ENCODE data around the gene CMTM7. TPM values are rescaled to one million over a fixed set of nuclear protein-coding genes. Genes with fewer than 3 reads are reported as not detected.
A peak's percentile ranks its signal among the peaks of the same experiment; 100 is the strongest.

The CMTM7 gene
- total and polyA plus RNA-seq, 12 donors = 5.4 to 19.2 (median 13.0) TPM

GRCh38 chr3:32421185-32421584 is 29.5 kb downstream of the CMTM7 start:
- Histone ChIP-seq H3K27ac (peak overlapping the region in 2 of 5 donors; percentile 68 to 78), H3K9me3 (replicated peaks in 1 of 3) (no peaks in the 10 kb centered on the region), H3K4me1 (replicated peaks in 1 of 2) (peaks cover 8 to 31% of the 10 kb centered on the region in 2 donors), H3K4me3 (no peak overlapping the region), H3K27me3 (no peaks in the 10 kb centered on the region), H3K36me3 (replicated peaks in 1 of 2) (no peaks in the 10 kb centered on the region)
- intact Hi-C loops (cut with DNase I) = no loop called here
- no peak for TF ChIP-seq POLR2A (IDR thresholded peaks at IDR 0.05)
- TF ChIP-seq CTCF (IDR thresholded peaks at IDR 0.05) = no peak
- 86 to 90% (median 88%) methylated on average over 3 of the region's 3 CpGs for WGBS, 4 donors
- DNase-seq = peak in 1 of 7 donors; percentile 40

- intact Hi-C loops (cut with DNase I) = no loop called here
- Histone ChIP-seq H3K36me3 (replicated peaks in 1 of 2) (no peaks in the 10 kb centered on the region), H3K27ac (peak overlapping the region in 4 of 5 donors; percentile 11 to 78 (median 47)), H3K9me3 (replicated peaks in 1 of 3) (no peaks in the 10 kb centered on the region), H3K27me3 (no peaks in the 10 kb centered on the region), H3K4me3 (no peak overlapping the region), H3K4me1 (replicated peaks in 1 of 2) (peaks cover 8 to 31% of the 10 kb centered on the region in 2 donors)
- peak; percentile 77 to 95 (median 93) for DNase-seq
- TF ChIP-seq CTCF (IDR thresholded peaks at IDR 0.05) (no peak), POLR2A (IDR thresholded peaks at IDR 0.05) (no peak)
- 21 to 31% (median 25%) methylated on average over 10 of the region's 10 CpGs for WGBS, 4 donors
Measured at GRCh38 chr3:32421991-32422859, 30.6 kb downstream of the CMTM7 start.

- peak in 1 of 7 donors; percentile 46 for DNase-seq
Measured at GRCh38 chr3:32422943-32423342, 31.3 kb downstream of the CMTM7 start.

More at GRCh38 chr3:32422943-32423342, 31.3 kb downstream of the CMTM7 start:
- Histone ChIP-seq H3K27me3 (no peaks in the 10 kb centered on the region), H3K4me3 (no peak overlapping the region), H3K9me3 (replicated peaks in 1 of 3) (no peaks in the 10 kb centered on the region), H3K27ac (peak overlapping the region in 1 of 5 donors; percentile 78), H3K36me3 (replicated peaks in 1 of 2) (no peaks in the 10 kb centered on the region), H3K4me1 (replicated peaks in 1 of 2) (peaks cover 8 to 31% of the 10 kb centered on the region in 2 donors)
- WGBS, 4 donors = 69 to 100% (median 74%) methylated on average over 2 of the region's 2 CpGs
- intact Hi-C loops (cut with DNase I) = no loop called here
- TF ChIP-seq POLR2A (IDR thresholded peaks at IDR 0.05) = no peak
- TF ChIP-seq CTCF (IDR thresholded peaks at IDR 0.05) = no peak

Measured in adrenal gland (tissue), 12 donors.